SHP77 treated with DMSO at 0.1 percent for 48 hours (cell line): ENCODE data around the gene ALK.
"Not testable (repeated sequence)": the region's sequence is repeated elsewhere in the genome, so short reads cannot be mapped to it uniquely, and the experiment has no call there.

Source experiments
- DNase-seq: peaks from one replicate; lab custom pipeline; 2025; lab: John Stamatoyannopoulos, UW

The ALK gene

GRCh38 chr2:29841386-29842004 lies 79.9 kb downstream of the ALK start:
- no peak for DNase-seq

GRCh38 chr2:29839306-29839705 lies 82.1 kb downstream of the ALK start:
- no peak for DNase-seq

GRCh38 chr2:29837925-29838324 lies 83.5 kb downstream of the ALK start:
- no peak for DNase-seq

GRCh38 chr2:29834624-29835023 lies 86.8 kb downstream of the ALK start:
- DNase-seq = no peak

GRCh38 chr2:29834036-29834540 lies 87.3 kb downstream of the ALK start:
- DNase-seq = no peak

GRCh38 chr2:29831560-29831959 lies 89.8 kb downstream of the ALK start:
- no peak for DNase-seq

- DNase-seq = no peak
Observed at GRCh38 chr2:29829841-29830240, 91.5 kb downstream of the ALK start.

- DNase-seq = not testable (repeated sequence)
Observed at GRCh38 chr2:29824145-29824544, 97.2 kb downstream of the ALK start.

GRCh38 chr2:29821591-29821990 lies 99.8 kb downstream of the ALK start:
- no peak for DNase-seq

- no peak for DNase-seq
Observed at GRCh38 chr2:29819570-29819969, 101.8 kb downstream of the ALK start.

- no peak for DNase-seq
Observed at GRCh38 chr2:29817801-29818680, 103.3 kb downstream of the ALK start.

GRCh38 chr2:29817299-29817698 lies 104.1 kb downstream of the ALK start:
- no peak for DNase-seq

GRCh38 chr2:29816651-29817050 lies 104.7 kb downstream of the ALK start:
- no peak for DNase-seq

- DNase-seq = no peak
Observed at GRCh38 chr2:29811378-29811777, 110.0 kb downstream of the ALK start.

GRCh38 chr2:29810956-29811355 lies 110.4 kb downstream of the ALK start:
- DNase-seq = no peak

GRCh38 chr2:29808321-29808720 lies 113.1 kb downstream of the ALK start:
- no peak for DNase-seq

GRCh38 chr2:29807082-29807481 lies 114.3 kb downstream of the ALK start:
- DNase-seq = no peak

GRCh38 chr2:29806461-29806860 lies 114.9 kb downstream of the ALK start:
- no peak for DNase-seq

- DNase-seq = no peak
Observed at GRCh38 chr2:29804671-29805070, 116.7 kb downstream of the ALK start.

- no peak for DNase-seq
Observed at GRCh38 chr2:29803537-29803936, 117.8 kb downstream of the ALK start.

- no peak for DNase-seq
Observed at GRCh38 chr2:29802986-29803385, 118.4 kb downstream of the ALK start.

GRCh38 chr2:29799628-29800027 lies 121.8 kb downstream of the ALK start:
- DNase-seq = no peak

GRCh38 chr2:29797916-29798315 lies 123.5 kb downstream of the ALK start:
- no peak for DNase-seq
